Measurements from ENCODE around the gene FAM76A.
A peak's percentile ranks its signal among the peaks of the same experiment; 100 is the strongest.
"Not testable (repeated sequence)": the region's sequence is repeated elsewhere in the genome, so short reads cannot be mapped to it uniquely, and the experiment has no call there.

The FAM76A gene

DNA sequence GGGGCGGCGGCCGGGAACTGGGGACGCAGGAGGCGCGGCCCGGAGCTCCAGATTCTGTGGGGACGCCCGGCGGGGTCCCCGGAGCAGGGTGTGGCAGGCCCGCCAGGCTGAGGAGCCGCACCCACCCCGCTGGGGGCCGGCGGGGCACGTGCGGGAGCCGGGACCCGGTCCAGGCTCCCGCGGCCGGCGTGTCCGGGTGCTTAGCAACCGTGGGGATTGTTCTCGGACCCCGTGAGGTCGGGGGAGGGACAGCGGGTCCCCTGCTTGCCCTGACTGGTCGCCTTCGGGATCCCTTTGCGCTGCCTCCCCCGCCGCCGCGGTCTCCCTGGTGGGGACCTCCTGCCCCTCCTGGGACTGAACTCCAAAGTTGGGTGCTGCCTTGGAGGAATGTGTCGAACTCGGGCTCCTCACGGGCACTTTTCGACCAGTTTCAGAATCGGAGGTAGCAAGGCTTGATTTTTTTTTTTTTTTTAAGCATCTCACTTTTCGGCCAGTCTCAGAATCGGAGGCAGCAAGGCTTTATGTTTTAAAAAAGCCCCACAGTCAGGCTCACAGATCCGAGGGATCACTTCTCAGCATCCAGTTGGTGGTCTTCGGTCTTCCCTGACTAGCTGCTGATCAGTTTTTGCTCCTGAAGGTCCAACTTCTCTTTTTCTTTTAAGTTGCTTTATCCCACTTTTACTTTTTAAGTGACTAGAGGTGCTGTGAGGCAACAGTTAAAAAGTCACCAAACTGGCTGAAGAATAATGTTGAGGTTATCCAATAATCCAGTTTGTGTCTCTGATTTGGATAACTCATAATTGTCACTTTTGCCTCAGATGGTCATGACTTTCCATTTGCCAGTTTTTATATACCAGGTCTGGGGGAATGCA lies 648 bp downstream of the FAM76A start:
- DNase-seq: peak; percentile 52

DNA sequence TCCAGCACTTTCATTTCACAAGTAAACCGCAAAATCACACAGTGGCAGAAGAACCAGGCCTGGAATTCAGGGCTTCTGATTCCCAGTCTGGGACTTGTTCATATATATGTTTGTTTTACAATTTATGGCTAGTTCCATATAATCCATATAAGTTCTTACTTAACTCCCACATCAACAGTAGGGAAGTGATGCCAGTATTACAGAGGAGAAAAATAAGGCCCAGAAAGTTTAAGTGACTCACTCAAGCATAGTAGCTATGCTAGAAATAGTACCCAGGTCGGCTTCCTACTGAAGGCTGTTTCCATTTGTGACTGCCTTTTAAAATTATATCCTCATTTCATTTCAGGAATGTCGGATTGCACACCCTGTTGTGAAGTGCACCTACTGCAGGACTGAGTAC lies 1.4 kb downstream of the FAM76A start:
- DNase-seq: no peak

DNA sequence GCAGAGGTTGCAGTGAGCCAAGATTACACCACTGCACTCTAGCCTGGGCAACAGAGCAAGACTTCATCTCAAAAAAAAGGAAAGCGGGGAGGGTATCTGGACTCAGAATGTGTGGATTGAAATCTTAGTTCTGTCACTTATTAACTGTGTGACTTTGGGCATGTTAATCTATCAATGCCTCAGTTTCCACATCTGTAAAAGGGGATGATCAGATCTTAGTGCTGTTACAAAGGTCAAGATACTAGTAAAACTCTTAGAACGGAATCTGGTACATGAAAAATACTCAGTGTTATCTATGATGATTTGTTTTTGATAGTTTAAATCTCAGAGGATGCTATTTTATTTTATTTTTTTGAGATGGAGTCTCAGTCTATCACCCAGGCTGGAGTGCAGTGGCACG lies 10.5 kb downstream of the FAM76A start:
- no peak for DNase-seq

DNA sequence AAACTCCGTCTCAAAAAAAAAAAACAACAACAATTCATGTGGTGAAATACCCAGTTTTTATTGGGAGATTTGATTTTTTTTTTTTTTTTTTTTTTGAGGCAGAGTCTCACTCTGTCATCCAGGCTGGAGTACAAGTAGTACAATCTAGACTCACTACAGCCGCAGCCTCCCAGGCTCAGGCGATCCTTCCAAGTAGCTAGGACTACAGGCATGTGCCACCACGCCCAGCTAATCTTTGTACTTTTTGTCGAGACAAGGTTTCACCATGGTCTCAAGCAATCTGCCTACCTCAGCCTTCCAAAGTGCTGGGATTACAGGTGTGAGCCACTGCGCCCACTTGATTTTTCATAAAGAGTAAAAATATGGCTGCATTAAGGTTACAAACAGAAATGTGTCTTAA lies 15.4 kb downstream of the FAM76A start:
- no peak for DNase-seq

DNA sequence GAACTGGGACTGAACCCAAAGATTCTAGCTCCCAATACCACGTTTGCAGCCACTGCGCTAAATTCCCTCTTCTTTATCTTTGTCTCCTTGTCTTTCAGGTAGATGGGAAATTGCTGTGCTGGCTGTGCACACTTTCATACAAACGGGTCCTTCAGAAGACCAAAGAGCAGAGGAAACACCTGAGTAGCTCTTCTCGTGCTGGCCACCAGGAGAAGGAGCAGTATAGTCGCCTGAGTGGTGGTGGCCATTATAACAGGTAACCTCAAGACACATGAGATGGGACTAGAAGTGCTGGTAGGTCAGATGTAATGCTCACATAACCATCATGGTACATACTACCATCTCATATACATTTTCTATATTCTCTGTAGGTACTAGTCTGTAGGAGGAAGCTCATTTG lies 18.8 kb downstream of the FAM76A start:
- no peak for DNase-seq

DNA sequence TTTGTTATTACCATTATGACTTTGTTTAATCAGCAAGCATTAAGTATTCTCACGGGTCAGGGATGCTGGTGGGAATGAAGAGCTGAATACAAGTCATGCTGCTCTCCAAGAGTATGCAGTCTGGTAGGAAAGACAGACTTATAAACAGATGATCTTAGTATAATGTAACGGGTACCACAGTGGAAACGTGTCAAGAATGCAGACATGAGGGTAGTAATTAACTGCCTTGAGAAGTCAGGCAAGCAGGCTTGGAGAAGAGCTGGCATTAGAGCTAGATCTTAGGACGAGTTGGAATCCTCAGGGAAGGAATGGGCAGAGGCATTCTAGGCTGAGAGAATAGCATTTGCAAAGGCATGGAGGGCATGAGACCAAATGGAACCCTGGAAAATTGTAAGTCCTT lies 19.7 kb downstream of the FAM76A start:
- no peak for DNase-seq

DNA sequence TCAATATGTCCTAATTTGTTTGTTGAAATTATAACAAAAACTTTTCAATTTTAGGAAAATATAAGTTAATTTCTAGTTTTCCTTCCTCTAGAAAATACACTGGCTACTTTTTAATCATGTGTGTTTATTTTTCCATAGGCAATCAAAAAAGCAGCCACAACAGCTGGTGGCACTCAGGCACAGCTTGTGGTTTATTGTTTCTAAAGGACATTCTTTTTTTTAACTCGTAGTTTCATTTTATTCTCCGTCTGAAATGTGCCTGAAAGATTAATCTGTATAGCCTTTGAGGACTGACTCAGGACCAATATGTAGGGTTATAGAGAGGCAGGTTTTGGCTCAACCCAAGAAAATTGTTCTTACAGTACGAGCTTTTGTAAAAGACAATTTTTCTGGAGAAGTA lies 26.6 kb downstream of the FAM76A start:
- DNase-seq: peak; percentile 17

DNA sequence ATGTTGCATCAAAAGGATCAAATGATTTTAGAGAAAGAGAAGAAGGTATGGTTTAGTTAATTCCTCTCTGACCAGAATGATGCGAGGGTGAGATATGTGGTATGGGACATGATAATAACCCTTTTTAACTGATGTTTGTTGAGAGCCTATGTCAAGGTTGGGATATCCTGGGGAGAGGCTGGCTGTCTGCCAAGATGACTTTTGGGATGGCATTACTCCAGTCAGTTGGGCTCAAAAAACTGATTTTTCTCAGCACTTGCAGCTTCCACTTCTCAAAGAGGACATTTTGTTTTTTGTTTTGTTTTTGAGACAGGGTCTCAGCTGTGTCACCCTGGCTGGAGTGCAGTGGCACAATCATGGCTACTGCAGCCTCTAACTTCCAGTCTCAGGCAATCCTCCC lies 29.5 kb downstream of the FAM76A start:
- DNase-seq: no peak

DNA sequence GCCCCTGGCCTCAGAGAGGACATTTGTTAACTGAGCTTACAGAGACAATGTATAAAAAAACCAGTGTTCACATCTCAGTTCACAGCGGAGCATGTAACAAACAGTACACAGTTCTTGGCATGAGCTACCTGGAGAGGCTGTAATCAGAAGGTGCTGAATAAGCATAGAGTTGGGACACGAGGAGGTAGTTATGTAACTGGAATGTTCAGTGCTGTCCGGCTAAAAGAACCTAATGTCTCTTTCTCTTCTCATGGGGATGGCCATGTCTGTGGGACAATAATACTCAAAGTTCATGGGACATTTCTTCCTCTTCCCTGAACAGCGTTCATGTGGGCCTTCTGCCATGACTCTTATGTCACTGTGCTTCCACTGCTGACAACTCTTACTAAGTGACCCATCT lies 30.1 kb downstream of the FAM76A start:
- DNase-seq: no peak

DNA sequence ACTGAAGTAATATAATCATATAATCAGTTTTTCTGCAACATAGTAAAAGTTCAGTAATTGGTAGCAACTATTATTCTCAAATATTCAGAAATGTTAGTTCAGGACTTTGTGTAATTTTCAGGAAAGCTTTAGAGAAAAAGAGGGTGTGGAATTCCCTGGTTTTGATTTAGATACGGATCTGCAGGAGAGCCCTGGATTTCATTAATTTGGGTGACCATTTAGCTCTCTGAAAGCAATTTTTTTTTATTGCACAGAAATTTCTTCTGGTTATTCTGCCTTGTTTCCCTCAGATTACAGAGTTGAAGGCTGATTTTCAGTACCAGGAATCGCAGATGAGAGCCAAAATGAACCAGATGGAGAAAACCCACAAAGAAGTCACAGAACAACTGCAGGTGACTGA lies 33.5 kb downstream of the FAM76A start:
- no peak for DNase-seq

DNA sequence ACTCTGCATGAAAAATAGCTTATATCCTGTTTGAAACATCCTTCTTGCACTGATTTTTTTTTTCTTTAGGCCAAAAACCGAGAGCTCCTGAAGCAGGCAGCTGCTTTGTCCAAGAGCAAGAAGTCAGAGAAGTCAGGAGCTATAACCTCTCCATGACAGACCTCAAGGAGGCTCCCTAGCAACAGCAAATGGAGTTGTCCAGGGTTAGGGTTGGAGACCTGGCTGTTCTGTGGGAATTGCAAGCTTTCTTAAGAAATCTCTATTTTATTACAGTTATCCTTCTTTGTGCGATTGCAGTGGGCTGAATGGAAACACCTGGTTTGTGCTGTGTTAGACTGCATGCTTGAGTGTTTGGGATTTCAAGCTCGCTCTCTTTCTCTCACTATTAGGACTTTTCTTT lies 34.7 kb downstream of the FAM76A start:
- no peak for DNase-seq

DNA sequence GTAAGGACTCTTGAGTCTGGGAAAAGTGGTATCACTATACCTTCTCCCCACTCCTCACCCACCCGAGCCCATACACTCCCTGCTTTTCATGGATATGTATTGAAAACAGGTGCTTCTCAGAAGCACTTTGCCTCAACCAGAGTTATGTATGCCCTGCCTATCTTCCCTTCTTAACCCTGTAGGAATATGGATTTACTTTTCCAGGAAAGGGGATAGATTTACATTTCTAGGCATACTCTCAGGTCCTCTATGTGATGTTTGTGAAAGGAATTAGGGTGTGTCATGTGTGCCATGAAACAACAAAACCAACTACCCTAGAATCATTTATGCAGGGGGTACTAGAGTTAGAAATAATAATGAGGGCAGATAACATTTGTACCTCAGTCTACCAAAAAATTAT lies 36.3 kb downstream of the FAM76A start:
- DNase-seq: no peak

DNA sequence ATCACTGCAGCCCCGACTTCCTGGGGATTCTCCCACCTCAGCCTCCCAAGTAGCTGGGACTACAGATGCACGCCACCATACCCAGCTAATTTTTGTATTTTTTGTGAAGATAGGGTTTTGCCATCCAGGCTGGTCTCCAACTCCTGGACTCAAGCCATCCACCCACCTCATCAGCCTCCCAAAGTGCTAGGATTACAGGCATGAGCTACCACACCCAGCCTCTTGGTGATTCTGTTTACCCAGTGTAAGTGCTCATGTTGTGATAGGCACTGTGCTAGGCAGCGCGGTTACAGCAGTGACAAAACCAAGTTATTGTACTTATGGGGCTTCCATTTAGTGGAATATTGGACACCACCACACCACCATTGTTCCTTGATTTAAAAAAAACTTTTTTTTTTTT lies 37.6 kb downstream of the FAM76A start:
- DNase-seq: no peak

DNA sequence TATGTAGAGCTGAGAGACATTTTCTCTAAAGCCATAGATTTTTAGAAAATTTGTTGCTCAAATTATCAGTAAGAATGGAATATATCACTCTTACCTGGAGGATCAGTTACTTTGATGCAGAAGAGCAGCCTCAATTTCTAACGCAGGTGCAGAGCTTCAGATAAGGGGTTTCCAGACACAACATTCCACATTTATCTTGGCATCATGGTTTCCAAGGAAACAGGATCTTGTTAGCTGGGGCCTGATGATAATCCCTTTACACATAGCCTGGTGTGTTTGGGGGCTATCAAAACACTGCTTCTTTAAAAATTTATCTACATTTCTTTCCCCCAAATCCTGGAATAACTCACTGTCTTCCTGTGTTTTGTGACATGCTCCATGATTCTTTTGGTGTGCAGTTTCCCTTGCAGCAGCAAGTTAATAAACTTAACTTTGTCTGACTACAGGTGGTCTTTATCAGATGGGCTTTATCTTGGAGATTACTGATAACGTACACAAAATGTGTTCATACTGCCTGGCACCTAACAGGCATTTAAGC lies 44.6 kb downstream of the FAM76A start:
- DNase-seq: no peak

DNA sequence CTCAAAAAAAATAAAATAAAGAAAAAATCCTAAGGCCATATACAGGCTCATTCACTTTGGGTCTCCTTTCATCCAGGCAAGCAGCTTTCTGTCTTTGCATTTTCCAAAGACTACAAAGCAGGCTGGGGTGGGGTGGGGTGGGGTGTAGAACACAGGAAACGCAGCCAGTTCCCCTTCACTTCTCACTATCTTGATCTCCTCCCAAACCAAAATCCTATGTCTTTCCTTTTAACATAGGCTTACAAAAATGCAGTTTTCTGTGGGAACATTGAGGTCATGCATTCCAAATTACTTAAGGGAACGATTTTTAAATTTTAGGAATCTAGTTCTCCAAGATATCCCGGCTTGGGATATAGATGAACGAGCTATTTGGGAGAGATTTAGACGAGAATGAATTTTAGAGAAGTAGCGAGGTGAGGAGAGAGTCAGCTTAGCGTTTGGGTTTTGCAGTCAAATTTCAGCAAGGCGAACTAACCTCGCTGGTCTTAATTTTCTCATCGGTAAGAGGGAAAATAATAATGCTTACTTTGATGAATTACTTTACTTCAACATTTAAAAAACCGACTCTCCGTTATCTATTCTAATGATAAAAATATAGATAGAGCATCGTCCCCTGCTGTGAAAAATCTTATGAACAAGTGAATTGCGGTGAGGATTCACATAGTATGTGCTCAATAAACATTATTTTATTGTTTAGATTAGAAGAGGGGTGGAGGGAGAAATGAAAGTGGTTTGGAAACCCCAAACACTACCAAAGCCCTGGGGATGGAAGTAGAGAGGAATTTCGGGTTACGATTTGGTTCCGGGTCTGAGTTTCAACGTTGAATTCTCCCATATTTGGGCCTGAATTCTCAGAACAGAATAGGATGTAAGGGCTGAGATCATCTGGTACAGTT lies 46.5 kb downstream of the FAM76A start:
- no peak for DNase-seq

DNA sequence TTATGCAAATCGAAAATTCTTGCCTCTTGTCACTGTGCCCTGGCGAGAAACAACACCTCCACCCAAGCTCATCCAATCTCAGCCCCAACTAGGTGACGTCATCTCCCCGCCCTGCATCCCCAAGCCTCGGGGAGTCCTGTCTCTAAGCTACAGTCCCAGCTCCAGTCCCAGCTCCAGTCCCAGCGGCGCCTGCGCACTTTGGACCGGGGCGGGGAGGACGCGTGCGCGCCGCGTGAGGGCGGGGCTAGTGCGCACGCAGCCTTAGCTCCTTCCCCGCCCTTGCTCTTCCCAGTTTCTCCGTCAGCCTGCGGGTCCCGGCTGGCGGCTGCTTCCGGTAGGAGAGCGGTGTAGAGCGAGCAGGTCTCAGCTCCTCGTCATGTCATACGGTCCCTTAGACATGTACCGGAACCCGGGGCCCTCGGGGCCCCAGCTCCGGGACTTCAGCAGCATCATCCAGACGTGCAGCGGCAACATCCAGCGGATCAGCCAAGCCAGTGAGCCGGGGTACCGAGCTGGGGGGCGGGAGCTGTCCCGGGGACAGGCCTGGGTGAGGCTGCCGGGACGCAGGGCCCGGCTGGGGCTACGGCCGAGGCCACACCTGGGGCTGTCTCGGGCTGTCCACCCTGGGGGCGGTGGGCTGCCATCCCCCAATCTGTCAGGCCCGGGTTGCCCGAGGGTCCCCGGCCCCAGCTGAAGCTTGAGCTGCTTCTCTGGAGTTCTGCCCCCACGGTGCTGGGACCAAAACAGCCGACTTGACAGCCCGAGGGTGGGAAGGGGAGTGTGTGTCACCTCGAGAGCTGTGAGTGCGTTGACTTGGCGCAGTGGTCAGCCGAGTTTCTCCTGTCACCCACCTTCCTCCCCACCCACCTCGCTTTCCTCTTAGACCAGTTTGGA lies 47.4 kb downstream of the FAM76A start, which contains the start of gene STX12:
STX12 (plus strand) TSS at position 288 of the 894 bp plus-strand sequence; CDS start at position 377, 89 bp downstream.
- peak; percentile 96 for DNase-seq

DNA sequence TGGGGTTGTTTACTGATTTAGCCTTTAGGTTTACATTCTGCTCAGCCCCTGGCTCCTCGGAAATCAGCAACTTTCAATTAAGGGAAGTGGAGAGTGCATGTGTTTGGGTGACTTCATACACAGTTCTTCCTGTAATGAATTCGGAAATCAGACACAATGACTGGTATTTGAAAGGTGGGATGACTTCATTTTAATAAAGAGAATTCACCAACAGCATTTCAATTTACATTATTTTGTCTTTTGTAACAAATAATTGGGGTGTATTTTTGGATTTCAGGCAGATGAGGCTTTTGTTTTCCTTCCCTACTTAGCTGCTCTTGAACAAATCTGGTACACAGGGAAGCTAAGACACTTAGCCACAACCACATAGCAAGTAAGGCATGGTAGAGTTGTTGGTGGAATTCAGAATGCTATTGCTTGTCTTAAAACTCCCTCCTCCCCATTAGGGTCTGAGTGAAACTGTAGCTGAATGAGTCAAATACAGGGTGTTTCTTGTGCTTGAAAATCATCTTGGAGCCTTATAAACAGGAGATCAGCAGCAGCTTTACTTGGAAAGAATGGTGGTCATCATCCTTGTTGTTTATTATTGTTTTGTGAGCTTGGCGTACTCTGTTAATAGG lies 48.2 kb downstream of the FAM76A start:
- DNase-seq: no peak

DNA sequence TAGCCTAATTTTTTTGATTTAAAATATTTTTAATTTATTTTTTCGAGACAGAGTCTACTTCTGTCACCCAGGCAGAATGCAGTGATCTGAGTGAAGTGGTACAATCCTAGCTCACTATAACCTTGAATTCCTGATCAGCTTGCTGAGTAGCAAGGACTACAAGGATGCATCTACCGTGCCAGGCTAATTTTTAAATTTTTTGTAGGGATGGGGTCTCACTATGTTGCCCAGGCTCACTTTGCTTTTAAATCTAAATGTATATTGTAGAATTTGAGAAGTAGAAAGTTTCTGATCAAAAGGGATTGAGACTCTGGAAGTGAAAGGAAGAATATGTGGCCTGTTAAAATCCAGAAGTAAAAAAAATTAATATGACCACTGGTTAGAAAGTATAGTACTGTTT lies 48.9 kb downstream of the FAM76A start:
- DNase-seq: no peak

DNA sequence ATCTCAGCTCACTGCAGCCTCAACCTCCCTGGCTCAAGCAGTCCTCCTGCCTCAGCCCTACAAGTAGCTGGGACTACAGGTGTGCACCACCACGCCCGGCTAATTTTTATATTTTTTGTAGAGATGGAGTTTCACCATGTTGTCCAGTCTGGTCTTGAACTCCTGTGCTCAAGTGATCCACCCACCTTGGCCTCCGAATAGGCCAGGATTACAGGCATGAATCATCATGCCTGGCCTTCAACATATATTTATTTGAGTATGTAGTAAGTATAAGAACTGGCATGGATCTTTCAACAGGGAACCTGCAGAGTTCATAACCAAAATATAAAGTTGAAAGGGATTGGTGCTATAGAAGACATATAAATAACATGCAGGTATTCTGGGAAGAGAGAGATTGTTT lies 49.6 kb downstream of the FAM76A start:
- not testable (repeated sequence) for DNase-seq

DNA sequence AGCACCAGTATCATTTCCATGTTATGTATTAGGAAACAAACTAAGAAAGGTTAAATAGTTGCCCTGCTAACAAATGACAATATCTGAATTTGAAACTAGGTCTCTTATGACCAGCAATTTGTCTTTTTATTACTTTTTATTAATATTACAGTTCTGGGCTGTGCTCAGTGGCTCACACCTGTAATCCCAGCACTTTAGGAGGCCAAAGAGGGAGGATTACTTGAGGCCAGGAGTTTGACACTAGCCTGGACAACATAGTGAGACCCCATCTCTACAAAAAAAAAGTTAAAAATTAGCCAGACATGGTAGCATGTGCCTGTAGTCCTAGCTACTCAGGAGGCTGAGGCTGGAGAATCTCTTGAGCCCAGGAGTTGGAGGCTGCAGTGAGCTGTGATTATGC lies 50.5 kb downstream of the FAM76A start:
- DNase-seq: not testable (repeated sequence)

DNA sequence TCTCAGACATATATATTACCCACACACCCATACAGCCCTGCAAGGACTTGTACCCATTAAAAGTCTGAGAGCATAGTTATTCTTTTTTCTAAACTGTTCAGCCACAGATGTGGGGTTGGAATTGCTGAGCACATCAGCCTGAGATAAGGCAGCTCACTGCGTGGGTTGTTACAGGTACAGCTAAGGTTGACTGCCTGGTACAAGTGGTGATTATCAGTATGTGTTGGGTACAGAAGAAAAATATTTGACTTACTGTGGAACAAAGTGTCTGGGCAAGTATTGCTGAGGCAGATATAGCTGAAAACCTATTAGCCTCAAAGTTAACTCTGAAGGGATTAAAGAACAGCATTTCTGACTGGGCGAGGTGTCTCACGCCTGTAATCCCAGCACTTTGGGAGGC lies 52.3 kb downstream of the FAM76A start:
- no peak for DNase-seq

DNA sequence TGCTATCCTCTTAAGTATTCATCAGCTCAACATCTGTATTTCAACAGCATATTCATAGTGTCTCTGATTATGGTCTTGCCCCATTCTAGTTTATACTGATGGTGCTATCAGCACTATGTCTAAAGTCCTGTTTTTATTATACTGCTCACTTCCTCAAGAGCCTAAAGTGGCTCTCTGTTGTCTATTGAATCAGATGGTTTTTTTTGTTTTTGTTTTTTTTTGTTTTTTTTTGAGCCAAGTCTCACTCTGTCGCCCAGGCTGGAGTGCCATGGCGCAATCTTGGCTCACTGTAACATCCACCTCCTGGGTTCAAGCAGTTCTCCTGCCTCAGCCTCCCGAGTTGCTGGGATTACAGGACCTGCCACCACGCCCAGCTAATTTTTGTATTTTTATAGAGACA lies 53.4 kb downstream of the FAM76A start:
- no peak for DNase-seq
